Peyer's patch (tissue), 4 donors: ENCODE results near the gene C1orf52. TPM values are rescaled to one million over a fixed set of nuclear protein-coding genes. Genes with fewer than 3 reads are reported as not detected.
A peak's percentile ranks its signal among the peaks of the same experiment; 100 is the strongest.

ENCODE experiments used
- DNase-seq, 3 donors: peaks; one replicate each; pipeline ENCODE4 v3.0.0-alpha.2; 2017 to 2019
- H3K27ac ChIP-seq, 4 donors: fragments of 200-600 bp; sonication (generic); one replicate each; pipeline ENCODE4 v1.5.1; 2016 to 2019
- H3K27me3 ChIP-seq, 2 donors: fragments of 200-600 bp; sonication (generic); one replicate each; pipeline ENCODE4 v1.5.1; 2019
- H3K36me3 ChIP-seq, 3 donors: fragments of 200-600 bp; sonication (generic); one replicate each; pipeline ENCODE4 v1.5.1; 2016 to 2019
- H3K4me1 ChIP-seq, 4 donors: fragments of 200-600 bp; sonication (generic); one replicate each; pipeline ENCODE4 v1.5.1; 2016 to 2019
- H3K4me3 ChIP-seq, 4 donors: fragments of 200-600 bp; sonication (generic); 1 replicate in 3 of 4; 2 replicates in 1 of 4; pipeline ENCODE4 v1.5.1; 2016 to 2019; ENCODE audit warnings: mild to moderate bottlenecking in 1 of 4
- H3K9me3 ChIP-seq, 4 donors: fragments of 200-600 bp; sonication (generic); one replicate each; pipeline ENCODE4 v1.5.1; 2016 to 2019; ENCODE audit warnings: mild to moderate bottlenecking in 1 of 4
- POLR2A ChIP-seq, 2 donors: fragments of 450-650 bp; IDR thresholded peaks; one replicate each; pipeline ENCODE4 v1.5.1; 2017; ENCODE audit warnings: antibody characterized with exemption in 2 of 2, mild to moderate bottlenecking in 2 of 2, moderate library complexity in 2 of 2
- total RNA-seq, 4 donors: library from RNA; depleted of rRNA; stranded (reverse); fragments of >200 nt; gene quantifications; one replicate each; pipeline ENCODE4 v1.1.0, GENCODE V29; 2016
- TF ChIP-seq, protein P1 (sequence below), 6 experiments: fragments of 450-650 bp in 4 of 6; fragments of 200-600 bp in 2 of 6; sonication (generic) in 1 of 6; IDR thresholded peaks; one replicate each; pipeline ENCODE4 v1.5.1; 2017 to 2019; ENCODE audit warnings: antibody characterized with exemption in 6 of 6, mild to moderate bottlenecking in 3 of 6, moderate library complexity in 1 of 6

The C1orf52 gene
- total RNA-seq, 4 donors from 2014 or later: 15.1 to 57.8 (median 18.4) TPM

DNA sequence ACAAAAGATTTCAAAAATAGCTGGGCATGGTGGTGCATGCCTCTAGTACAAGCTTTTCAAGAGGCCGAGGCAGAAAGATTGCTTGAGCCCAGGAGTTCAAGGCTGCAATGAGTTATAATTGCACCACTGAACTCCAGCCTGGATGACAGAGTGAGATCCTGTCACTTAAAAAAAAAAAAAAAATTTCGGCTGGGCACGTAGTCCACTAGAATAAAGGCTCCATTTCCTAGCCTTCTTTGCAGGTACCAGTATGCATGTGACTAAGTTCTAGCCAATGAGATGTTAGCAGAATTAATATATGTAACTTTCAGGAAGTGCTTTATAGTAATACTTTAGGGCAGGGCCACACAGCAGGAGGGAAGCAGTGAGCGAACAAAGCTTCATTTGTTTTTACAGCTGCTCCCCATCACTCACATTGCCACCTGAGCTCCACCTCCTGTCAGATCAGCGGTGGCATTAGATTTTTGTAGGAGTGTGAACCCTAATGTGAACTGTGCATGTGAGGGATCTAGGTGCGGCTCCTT is 29.8 kb downstream of the C1orf52 start:
- Histone ChIP-seq H3K4me1 (peaks cover 0 to 12% (median 0%) of the 10 kb centered on the region in 4 donors), H3K27ac (no peak overlapping the region), H3K9me3 (no peaks in the 10 kb centered on the region), H3K27me3 (no peaks in the 10 kb centered on the region), H3K4me3 (no peak overlapping the region), H3K36me3 (no peaks in the 10 kb centered on the region)
- TF ChIP-seq POLR2A (IDR thresholded peaks at IDR 0.05): no peak
- TF ChIP-seq, protein P1, sequence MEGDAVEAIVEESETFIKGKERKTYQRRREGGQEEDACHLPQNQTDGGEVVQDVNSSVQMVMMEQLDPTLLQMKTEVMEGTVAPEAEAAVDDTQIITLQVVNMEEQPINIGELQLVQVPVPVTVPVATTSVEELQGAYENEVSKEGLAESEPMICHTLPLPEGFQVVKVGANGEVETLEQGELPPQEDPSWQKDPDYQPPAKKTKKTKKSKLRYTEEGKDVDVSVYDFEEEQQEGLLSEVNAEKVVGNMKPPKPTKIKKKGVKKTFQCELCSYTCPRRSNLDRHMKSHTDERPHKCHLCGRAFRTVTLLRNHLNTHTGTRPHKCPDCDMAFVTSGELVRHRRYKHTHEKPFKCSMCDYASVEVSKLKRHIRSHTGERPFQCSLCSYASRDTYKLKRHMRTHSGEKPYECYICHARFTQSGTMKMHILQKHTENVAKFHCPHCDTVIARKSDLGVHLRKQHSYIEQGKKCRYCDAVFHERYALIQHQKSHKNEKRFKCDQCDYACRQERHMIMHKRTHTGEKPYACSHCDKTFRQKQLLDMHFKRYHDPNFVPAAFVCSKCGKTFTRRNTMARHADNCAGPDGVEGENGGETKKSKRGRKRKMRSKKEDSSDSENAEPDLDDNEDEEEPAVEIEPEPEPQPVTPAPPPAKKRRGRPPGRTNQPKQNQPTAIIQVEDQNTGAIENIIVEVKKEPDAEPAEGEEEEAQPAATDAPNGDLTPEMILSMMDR (IDR thresholded peaks at IDR 0.05): no peak
- DNase-seq: no peak

DNA sequence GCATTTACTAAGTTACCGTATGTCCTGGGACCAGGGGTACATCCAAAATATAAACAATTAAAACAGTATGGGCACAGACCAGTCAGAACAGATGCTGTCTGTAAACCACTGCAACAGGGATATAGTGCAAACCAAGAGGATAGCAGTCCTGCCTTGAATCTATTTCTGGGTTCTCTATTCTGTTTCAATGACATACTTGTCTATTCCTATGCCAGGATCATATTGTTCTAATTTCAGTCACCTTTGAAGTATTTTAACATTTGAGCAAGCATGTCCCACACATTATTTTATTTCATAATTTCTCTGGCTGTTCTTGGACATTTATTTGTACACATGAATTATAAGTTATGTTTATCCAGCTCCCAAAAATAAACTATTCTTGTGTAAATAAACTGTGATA is 30.5 kb downstream of the C1orf52 start:
- Histone ChIP-seq H3K36me3 (no peaks in the 10 kb centered on the region), H3K27me3 (no peaks in the 10 kb centered on the region), H3K4me3 (no peak overlapping the region), H3K9me3 (no peaks in the 10 kb centered on the region), H3K27ac (no peak overlapping the region), H3K4me1 (peaks cover 0 to 18% (median 0%) of the 10 kb centered on the region in 4 donors)
- no peak for TF ChIP-seq POLR2A (IDR thresholded peaks at IDR 0.05)
- TF ChIP-seq, protein P1 (IDR thresholded peaks at IDR 0.05): no peak
- DNase-seq: no peak

DNA sequence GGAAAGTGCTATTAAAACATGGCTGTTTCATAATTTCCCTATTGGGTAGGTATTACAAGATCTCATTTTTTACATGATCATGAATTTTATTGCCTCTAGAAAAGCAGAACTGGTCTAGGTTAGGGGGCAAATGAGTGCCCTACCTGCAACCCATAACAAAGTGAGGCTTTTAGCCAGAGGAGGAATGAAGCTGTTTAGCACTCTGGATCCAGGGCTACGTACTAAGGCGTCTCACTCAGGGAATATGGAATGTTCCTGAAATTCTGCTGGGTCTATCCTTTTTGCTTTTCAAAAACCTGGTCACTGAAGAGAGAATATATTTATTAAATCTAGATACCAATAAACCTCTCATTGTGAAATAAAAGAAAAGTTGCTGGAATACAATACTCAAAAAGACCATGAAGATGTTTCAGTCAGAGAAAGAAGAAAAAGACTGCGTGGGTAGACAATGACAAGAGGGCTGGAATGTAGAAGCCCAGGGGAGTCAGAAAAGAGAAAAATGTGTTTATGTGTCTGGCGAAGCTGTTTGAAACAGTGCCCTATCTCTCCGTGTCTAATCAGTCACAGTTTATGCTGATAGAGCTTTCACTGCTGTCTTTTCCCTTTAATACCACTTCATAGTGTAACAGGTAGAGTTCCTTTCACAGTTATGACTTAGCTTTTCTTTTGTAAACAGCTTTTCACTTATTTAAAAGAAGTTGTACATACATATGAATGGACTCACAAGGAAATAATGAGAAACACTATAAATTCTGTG is 33.7 kb downstream of the C1orf52 start:
- Histone ChIP-seq H3K4me3 (no peak overlapping the region), H3K36me3 (no peaks in the 10 kb centered on the region), H3K9me3 (no peaks in the 10 kb centered on the region), H3K27me3 (no peaks in the 10 kb centered on the region), H3K4me1 (peaks cover 0 to 18% (median 0%) of the 10 kb centered on the region in 4 donors), H3K27ac (peak overlapping the region in 1 of 4 donors; percentile 18)
- TF ChIP-seq, protein P1 (IDR thresholded peaks at IDR 0.05): no peak
- TF ChIP-seq POLR2A (IDR thresholded peaks at IDR 0.05): no peak
- no peak for DNase-seq

DNA sequence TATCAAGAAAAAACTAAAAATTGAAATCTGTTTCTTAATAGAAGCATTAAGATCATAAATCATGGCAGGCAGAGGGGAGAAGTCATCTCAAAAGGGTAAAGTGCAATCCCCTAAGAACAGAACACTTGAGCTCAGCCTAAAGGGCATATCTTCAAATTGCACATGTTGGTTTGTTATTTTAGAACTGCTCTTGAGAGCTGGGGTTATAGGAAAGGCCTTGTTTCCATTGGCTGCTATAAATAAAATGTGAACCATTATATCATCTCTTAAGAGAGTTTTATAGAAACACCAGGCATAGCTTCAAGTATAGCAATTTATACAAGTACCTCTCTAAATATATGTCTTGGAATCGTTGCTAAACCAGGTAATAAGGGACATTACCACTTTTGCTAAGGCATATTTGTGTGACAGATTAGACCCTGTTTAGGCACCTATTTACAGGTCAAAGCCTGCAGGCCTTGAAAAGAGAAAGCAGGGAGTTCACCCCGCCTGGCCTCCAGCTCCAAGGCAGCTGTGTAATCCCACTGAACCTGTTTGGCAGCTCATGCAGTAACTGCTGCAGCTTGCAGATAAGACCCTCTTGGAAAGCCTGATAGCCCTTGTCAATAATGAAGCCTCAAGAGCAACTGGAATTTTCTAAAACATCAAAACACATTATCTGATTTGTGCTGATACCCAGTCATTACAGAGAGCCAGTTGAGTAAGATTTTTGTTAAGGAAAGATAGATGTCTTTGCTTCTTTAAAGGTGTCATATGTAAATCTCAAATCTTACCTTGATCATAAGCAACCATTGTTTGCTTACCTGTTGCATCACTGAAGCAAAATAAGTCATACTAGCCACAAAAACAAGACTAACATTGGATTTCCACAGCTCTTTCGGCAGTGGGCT is 34.5 kb downstream of the C1orf52 start:
- Histone ChIP-seq H3K4me1 (peaks cover 0 to 18% (median 0%) of the 10 kb centered on the region in 4 donors), H3K27me3 (no peaks in the 10 kb centered on the region), H3K4me3 (no peak overlapping the region), H3K36me3 (no peaks in the 10 kb centered on the region), H3K9me3 (no peaks in the 10 kb centered on the region), H3K27ac (peak overlapping the region in 2 of 4 donors; percentile 15 to 18)
- DNase-seq: peak in 1 of 3 donors; percentile 59
- TF ChIP-seq, protein P1 (IDR thresholded peaks at IDR 0.05): no peak
- no peak for TF ChIP-seq POLR2A (IDR thresholded peaks at IDR 0.05)

DNA sequence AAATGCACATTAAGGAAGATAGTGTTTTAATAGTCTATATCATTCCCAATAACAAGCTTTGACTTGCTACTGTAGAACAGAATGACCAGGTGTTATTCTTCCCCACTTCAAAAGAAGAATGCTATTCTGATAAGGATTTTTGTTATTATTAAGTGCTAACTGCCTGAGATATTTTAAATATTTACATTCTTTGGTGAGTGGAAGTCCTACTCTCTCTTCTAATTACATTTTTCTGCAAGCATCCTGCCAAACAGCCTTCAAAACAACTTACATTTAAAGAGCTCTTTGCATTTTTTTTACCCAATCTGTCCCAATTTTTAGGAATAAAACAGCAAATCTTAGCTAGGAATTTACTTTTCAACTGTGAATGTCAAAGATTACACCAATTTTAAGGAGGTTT is 35.2 kb downstream of the C1orf52 start:
- Histone ChIP-seq H3K36me3 (no peaks in the 10 kb centered on the region), H3K4me3 (no peak overlapping the region), H3K9me3 (no peaks in the 10 kb centered on the region), H3K27me3 (no peaks in the 10 kb centered on the region), H3K4me1 (peaks cover 0 to 18% (median 0%) of the 10 kb centered on the region in 4 donors), H3K27ac (peak overlapping the region in 1 of 4 donors; percentile 18)
- no peak for DNase-seq
- TF ChIP-seq, protein P1 (IDR thresholded peaks at IDR 0.05): no peak
- no peak for TF ChIP-seq POLR2A (IDR thresholded peaks at IDR 0.05)
